SIG-M5 treated with dmso at 0.1 percent for 504 hours (cell line): ENCODE results near the gene CARS1.

Source experiments
- DNase-seq: peaks from one replicate; lab custom pipeline; 2025; ENCODE audit not compliant: unreplicated experiment; lab: John Stamatoyannopoulos, UW

The CARS1 gene

GRCh38 chr11:3010521-3011275 lies 46.5 kb downstream of the CARS1 start:
- DNase-seq, result no peak

- DNase-seq, result no peak
Observed at GRCh38 chr11:3010004-3010403, 47.2 kb downstream of the CARS1 start.

- DNase-seq, result no peak
Observed at GRCh38 chr11:3009481-3009880, 47.7 kb downstream of the CARS1 start.

GRCh38 chr11:3008746-3009336 lies 48.4 kb downstream of the CARS1 start:
- no peak for DNase-seq

- no peak for DNase-seq
Observed at GRCh38 chr11:3007404-3008010, 49.7 kb downstream of the CARS1 start.

GRCh38 chr11:3006505-3007260 lies 50.5 kb downstream of the CARS1 start:
- DNase-seq, result no peak

- no peak for DNase-seq
Observed at GRCh38 chr11:3004481-3004880, 52.7 kb downstream of the CARS1 start.

- DNase-seq, result no peak
Observed at GRCh38 chr11:3003396-3004231, 53.6 kb downstream of the CARS1 start.

- DNase-seq, result no peak
Observed at GRCh38 chr11:3002871-3003270, 54.4 kb downstream of the CARS1 start.

- no peak for DNase-seq
Observed at GRCh38 chr11:3002351-3002861, 54.8 kb downstream of the CARS1 start.

GRCh38 chr11:3001496-3001895 lies 55.7 kb downstream of the CARS1 start:
- DNase-seq, result no peak

- no peak for DNase-seq
Observed at GRCh38 chr11:3000032-3000961, 56.9 kb downstream of the CARS1 start.

- no peak for DNase-seq
Observed at GRCh38 chr11:2999464-2999998, 57.7 kb downstream of the CARS1 start.

- no peak for DNase-seq
Observed at GRCh38 chr11:2998073-2998850, 59.0 kb downstream of the CARS1 start.

GRCh38 chr11:2997406-2997805 lies 59.8 kb downstream of the CARS1 start:
- DNase-seq, result no peak

GRCh38 chr11:2996976-2997375 lies 60.2 kb downstream of the CARS1 start:
- no peak for DNase-seq

- no peak for DNase-seq
Observed at GRCh38 chr11:2995893-2996554, 61.2 kb downstream of the CARS1 start.

GRCh38 chr11:2995031-2995561 lies 62.1 kb downstream of the CARS1 start:
- no peak for DNase-seq
